HepG2 (cell line): ENCODE results near the gene C19orf44. TPM values are rescaled to one million over a fixed set of nuclear protein-coding genes. Genes with fewer than 3 reads are reported as not detected.
"Not testable (repeated sequence)": the region's sequence is repeated elsewhere in the genome, so short reads cannot be mapped to it uniquely, and the experiment has no call there.

Experiments
- ATAC-seq: fragments of 200-7000 bp; cut with Tn5 transposase; 3 replicates; pipeline ENCODE4 v1.9.1; 2020; ENCODE audit warnings: mild to moderate bottlenecking, moderate library complexity
- BruUV-seq: library from RNA; stranded (reverse); fragments of 400-500 nt; replicated peaks from 2 replicates; lab custom pipeline; 2021; lab: Mats Ljungman, UMichigan
- CTCF ChIA-PET: fragments of 300-600 bp; formaldehyde crosslinking; extraction: SDS; loops from one replicate; lab custom pipeline; 2021; ENCODE audit warnings: low total read pairs, inconsistent platforms, low intra/inter-chr PET ratio; lab: Yijun Ruan, JAX
- POLR2A ChIA-PET: fragments of 350-600 bp; sonication (Branson Sonifier 250); formaldehyde crosslinking; loops from one replicate; lab custom pipeline; 2020; ENCODE audit warnings: antibody characterized with exemption, inconsistent platforms; lab: Yijun Ruan, JAX
- DNase-seq: peaks from one replicate; pipeline ENCODE4 v3.0.0-alpha.2; 2015; ENCODE audit warnings: low spot score
- FAIRE-seq: peaks from 3 replicates; lab custom pipeline; 2011; peaks lifted over from hg19 to GRCh38; lab: Jason Lieb, UNC
- H2AFZ ChIP-seq: one replicate; pipeline ENCODE4 v1.6.1; 2011; ENCODE audit warnings: low read length, inconsistent platforms
- H3K27ac ChIP-seq: fragments of 300-600 bp; 3 replicates; pipeline ENCODE4 v1.8.0; 2011; ENCODE audit warnings: mixed run types, mild to moderate bottlenecking, mixed read lengths, low read length, inconsistent platforms; ENCODE audit not compliant: insufficient read depth; ENCODE audit errors: extremely low read length
- H3K27me3 ChIP-seq, 2 experiments: fragments of 200-600 bp in 1 of 2; 2 replicates in 1 of 2; 3 replicates in 1 of 2; pipeline versions ENCODE4 v1.6.0 to v1.8.0; 2011; ENCODE audit warnings: low read length in 2 of 2, mild to moderate bottlenecking in 2 of 2, moderate library complexity in 2 of 2, inconsistent platforms in 1 of 2; ENCODE audit not compliant: insufficient read depth in 2 of 2, control insufficient read depth in 1 of 2
- H3K36me3 ChIP-seq, 2 experiments: fragments of 200-600 bp in 1 of 2; replicated peaks in 1 of 2; 2 replicates in 1 of 2; 3 replicates in 1 of 2; pipeline versions ENCODE4 v1.5.1 to v1.8.0; 2011; ENCODE audit warnings: low read length in 2 of 2, inconsistent platforms in 1 of 2; ENCODE audit not compliant: insufficient read depth in 2 of 2, control insufficient read depth in 1 of 2
- H3K4me1 ChIP-seq: 2 replicates; pipeline ENCODE4 v1.5.1; 2012; ENCODE audit warnings: low read length, inconsistent platforms; ENCODE audit not compliant: insufficient read depth
- H3K4me2 ChIP-seq: 2 replicates; pipeline ENCODE4 v1.6.0; 2011; ENCODE audit warnings: low read depth, low read length, inconsistent platforms
- H3K4me3 ChIP-seq, 3 experiments: fragments of 200-600 bp in 1 of 3; sonication (generic), shearing (Covaris generic) in 1 of 3; replicated peaks in 1 of 3; 2 replicates each; pipeline ENCODE4 v1.5.1; 2011 to 2016; ENCODE audit warnings: low read length in 3 of 3, inconsistent platforms in 2 of 3, low read depth in 2 of 3, mild to moderate bottlenecking in 2 of 3, control low read depth in 1 of 3, mixed read lengths in 1 of 3; ENCODE audit not compliant: insufficient read depth in 1 of 3
- H3K79me2 ChIP-seq: one replicate; pipeline ENCODE4 v1.6.1; 2011; ENCODE audit warnings: low read length, inconsistent platforms; ENCODE audit not compliant: insufficient read depth
- H3K9ac ChIP-seq: 2 replicates; pipeline ENCODE4 v1.6.0; 2011; ENCODE audit warnings: mild to moderate bottlenecking, low read depth, low read length, inconsistent platforms; ENCODE audit not compliant: insufficient read depth
- H3K9me3 ChIP-seq: 2 replicates; pipeline ENCODE4 v1.5.1; 2012; ENCODE audit warnings: mild to moderate bottlenecking, low read length
- H4K20me1 ChIP-seq: 2 replicates; pipeline ENCODE4 v1.6.0; 2011; ENCODE audit warnings: inconsistent platforms, mild to moderate bottlenecking, low read length, moderate library complexity; ENCODE audit not compliant: insufficient read depth
- ATAD3A ChIP-seq: sonication (generic); formaldehyde crosslinking; IDR thresholded peaks from 2 replicates; pipeline ENCODE4 v1.4.0; 2020; ENCODE audit warnings: missing genetic modification reagents
- FOXM1 ChIP-seq: sonication (generic); formaldehyde crosslinking; IDR thresholded peaks from 2 replicates; pipeline ENCODE4 v1.5.0; 2020; ENCODE audit warnings: missing genetic modification reagents
- HMGA1 ChIP-seq: sonication (generic); formaldehyde crosslinking; conservative IDR thresholded peaks from 2 replicates; pipeline ENCODE4 v1.4.0; 2020; ENCODE audit warnings: missing genetic modification reagents
- LRRFIP1 ChIP-seq: sonication (generic); formaldehyde crosslinking; conservative IDR thresholded peaks from 2 replicates; pipeline ENCODE4 v1.4.0; 2020; ENCODE audit warnings: missing genetic modification reagents
- NFE2L1 ChIP-seq: sonication (generic); formaldehyde crosslinking; IDR thresholded peaks from 2 replicates; pipeline ENCODE4 v1.4.0; 2020; ENCODE audit warnings: missing genetic modification reagents, mild to moderate bottlenecking, borderline replicate concordance
- PBX2 ChIP-seq: IDR thresholded peaks from 2 replicates; pipeline ENCODE4 v1.6.1; 2016; ENCODE audit warnings: control low read depth
- ZNF629 ChIP-seq: sonication (generic); formaldehyde crosslinking; conservative IDR thresholded peaks from 2 replicates; pipeline ENCODE4 v1.5.0; 2020; ENCODE audit warnings: missing genetic modification reagents
- ZNF713 ChIP-seq: sonication (generic); formaldehyde crosslinking; IDR thresholded peaks from 2 replicates; pipeline ENCODE4 v1.4.0; 2020; ENCODE audit warnings: mild to moderate bottlenecking, missing genetic modification reagents
- WGBS: methylation state at CpG from one replicate; pipeline ENCODE4 v1.1.6; 2017; ENCODE audit warnings: low lambda C conversion rate; 5-methylcytosine and 5-hydroxymethylcytosine counted together
- in situ Hi-C: cut with HindIII; loops from 2 replicates; pipeline ENCODE4 v1.10.0; 2017; ENCODE audit warnings: low pct_unique_long_range_greater_than_20kb; ENCODE audit not compliant: extremely low pct_ligation_motif_present
- intact Hi-C: fragments of 100-400 bp; cut with micrococcal nuclease; formaldehyde crosslinking; loops from one replicate; pipeline ENCODE4 v1.10.0; 2022; ENCODE audit not compliant: unreplicated experiment
- polyA plus RNA-seq, 8 experiments: library from polyadenylated mRNA; depleted of rRNA in 3 of 8; stranded (reverse) in 7 of 8; unstranded in 1 of 8; fragments of >200 nt; fragmentation: Illumina TruSeq in 4 of 8; extraction: Trizol in 4 of 8; gene quantifications; 2 replicates each; pipeline versions ENCODE4 v1.2.1 to v1.2.3, GENCODE V29; 2011 to 2016; ENCODE audit warnings: low read depth in 4 of 8, missing spikeins in 1 of 8, mixed read lengths in 1 of 8; ENCODE audit not compliant: insufficient read depth in 1 of 8
- total RNA-seq, 5 experiments: library from RNA; depleted of rRNA; stranded (reverse); fragments of >200 nt; fragmentation: Illumina TruSeq; extraction: Trizol; gene quantifications; 2 replicates each; pipeline ENCODE4 v1.2.3, GENCODE V29; 2016; ENCODE audit warnings: low read depth in 1 of 5
- TF ChIP-seq, protein P1 (sequence below): sonication (generic); formaldehyde crosslinking; IDR thresholded peaks from 2 replicates; pipeline ENCODE4 v1.4.0; 2020; ENCODE audit warnings: missing genetic modification reagents
- TF ChIP-seq, protein P2 (sequence below): IDR thresholded peaks from 2 replicates; pipeline ENCODE4 v1.6.1; 2018; ENCODE audit warnings: missing genetic modification reagents, mild to moderate bottlenecking, missing compliant biosample characterization

C19orf44 gene
- total and polyA plus RNA-seq, 2 of the 13 experiments (the other 11 are each of a cell fraction or from before 2014, with no cell fraction given), result 3.2 to 4.3 TPM

- H3K36me3 ChIP-seq, ATAC-seq, H3K27me3 ChIP-seq, BruUV-seq, H3K9ac ChIP-seq, FAIRE-seq, CTCF ChIA-PET, H3K27ac ChIP-seq, H2AFZ ChIP-seq, H3K4me2 ChIP-seq, DNase-seq, H3K9me3 ChIP-seq, H3K4me3 ChIP-seq, POLR2A ChIA-PET, in situ Hi-C loops, intact Hi-C loops: not testable (repeated sequence)
- Histone ChIP-seq H3K4me1 (peaks cover 89% of the 10 kb centered on the region), H3K79me2 (peaks cover 86% of the 10 kb centered on the region), H4K20me1 (peaks cover 29% of the 10 kb centered on the region)
- WGBS, result 96% methylated on average over 12 of the region's 12 CpGs
- peak; percentile 55 for TF ChIP-seq ZNF629
Observed at GRCh38 chr19:16466802-16467427, 29.3 kb upstream of the C19orf44 start.

DNA sequence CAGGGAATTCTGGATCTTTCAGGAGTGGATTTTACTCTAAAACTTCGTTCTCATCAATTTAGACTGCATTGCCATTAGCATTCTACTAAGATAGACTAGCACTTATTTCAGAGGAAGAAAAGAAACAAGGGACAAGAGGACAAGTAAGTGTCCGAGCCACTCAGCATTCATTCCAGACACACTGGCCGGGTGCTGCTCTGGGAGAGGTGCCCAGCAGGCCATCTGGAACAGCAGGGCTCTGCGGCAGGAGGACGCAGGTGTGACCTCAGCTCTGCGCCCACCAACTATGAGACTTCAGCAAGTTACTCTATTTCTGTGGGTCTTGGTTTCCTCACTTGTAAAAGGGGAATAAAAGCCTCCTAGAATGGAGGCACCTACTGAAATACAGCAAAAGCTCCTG, 28.6 kb upstream of the C19orf44 start:
- Histone ChIP-seq H3K9me3 (no peaks in the 10 kb centered on the region), H2AFZ (no peak overlapping the region), H4K20me1 (peaks cover 29% of the 10 kb centered on the region), H3K27me3 (no peaks in the 10 kb centered on the region), H3K27ac (no peak overlapping the region), H3K4me3 (no peak overlapping the region), H3K36me3 (no peaks in the 10 kb centered on the region; a peak in 1 of 5 replicates), H3K79me2 (peaks cover 80% of the 10 kb centered on the region), H3K4me1 (peaks cover 89% of the 10 kb centered on the region), H3K4me2 (no peak overlapping the region), H3K9ac (no peak overlapping the region)
- no TSS peak for BruUV-seq
- intact Hi-C loops, result no loop called here
- DNase-seq (no peak), ATAC-seq (no peak), FAIRE-seq (no peak)
- ChIA-PET CTCF (no interaction called here), POLR2A (no interaction called here)
- in situ Hi-C loops, result no loop called here
- WGBS, result 95% methylated on average over 6 of the region's 6 CpGs
- TF ChIP-seq ZNF713 (CRISPR knock-in tag), result no peak
- TF ChIP-seq, protein P1, sequence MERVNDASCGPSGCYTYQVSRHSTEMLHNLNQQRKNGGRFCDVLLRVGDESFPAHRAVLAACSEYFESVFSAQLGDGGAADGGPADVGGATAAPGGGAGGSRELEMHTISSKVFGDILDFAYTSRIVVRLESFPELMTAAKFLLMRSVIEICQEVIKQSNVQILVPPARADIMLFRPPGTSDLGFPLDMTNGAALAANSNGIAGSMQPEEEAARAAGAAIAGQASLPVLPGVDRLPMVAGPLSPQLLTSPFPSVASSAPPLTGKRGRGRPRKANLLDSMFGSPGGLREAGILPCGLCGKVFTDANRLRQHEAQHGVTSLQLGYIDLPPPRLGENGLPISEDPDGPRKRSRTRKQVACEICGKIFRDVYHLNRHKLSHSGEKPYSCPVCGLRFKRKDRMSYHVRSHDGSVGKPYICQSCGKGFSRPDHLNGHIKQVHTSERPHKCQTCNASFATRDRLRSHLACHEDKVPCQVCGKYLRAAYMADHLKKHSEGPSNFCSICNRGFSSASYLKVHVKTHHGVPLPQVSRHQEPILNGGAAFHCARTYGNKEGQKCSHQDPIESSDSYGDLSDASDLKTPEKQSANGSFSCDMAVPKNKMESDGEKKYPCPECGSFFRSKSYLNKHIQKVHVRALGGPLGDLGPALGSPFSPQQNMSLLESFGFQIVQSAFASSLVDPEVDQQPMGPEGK (CRISPR knock-in tag), result no peak
- no peak for TF ChIP-seq NFE2L1 (CRISPR knock-in tag)
- TF ChIP-seq, protein P2, sequence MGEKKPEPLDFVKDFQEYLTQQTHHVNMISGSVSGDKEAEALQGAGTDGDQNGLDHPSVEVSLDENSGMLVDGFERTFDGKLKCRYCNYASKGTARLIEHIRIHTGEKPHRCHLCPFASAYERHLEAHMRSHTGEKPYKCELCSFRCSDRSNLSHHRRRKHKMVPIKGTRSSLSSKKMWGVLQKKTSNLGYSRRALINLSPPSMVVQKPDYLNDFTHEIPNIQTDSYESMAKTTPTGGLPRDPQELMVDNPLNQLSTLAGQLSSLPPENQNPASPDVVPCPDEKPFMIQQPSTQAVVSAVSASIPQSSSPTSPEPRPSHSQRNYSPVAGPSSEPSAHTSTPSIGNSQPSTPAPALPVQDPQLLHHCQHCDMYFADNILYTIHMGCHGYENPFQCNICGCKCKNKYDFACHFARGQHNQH (CRISPR knock-in tag), result no peak
- no peak for TF ChIP-seq LRRFIP1 (CRISPR knock-in tag)
- TF ChIP-seq ATAD3A (CRISPR knock-in tag), result no peak
- TF ChIP-seq PBX2 (CRISPR knock-in tag), result no peak
- TF ChIP-seq FOXM1 (CRISPR knock-in tag), result no peak
- no peak for TF ChIP-seq HMGA1 (CRISPR knock-in tag)
